T-cell (primary cell): ENCODE data around the gene TRPM3. TPM values are rescaled to one million over a fixed set of nuclear protein-coding genes. Genes with fewer than 3 reads are reported as not detected.

Source experiments
- ATAC-seq, 4 experiments: fragments of 200-7000 bp in 3 of 4; fragments of 150-1000 bp in 1 of 4; cut with Tn5 transposase; replicated peaks in 1 of 4; 1 replicate in 3 of 4; 2 replicates in 1 of 4; pipeline ENCODE4 v1.10.0; 2021; ENCODE audit warnings: moderate library complexity in 3 of 4, mild to moderate bottlenecking in 2 of 4, moderate number of reproducible peaks in 1 of 4
- CTCF ChIA-PET, 2 donors: fragments of 300-600 bp; sonication (Branson Sonifier 250); formaldehyde crosslinking; loops; one replicate each; lab custom pipeline; 2022; ENCODE audit warnings: antibody characterized with exemption in 2 of 2; lab: Charles Lee
- POLR2A ChIA-PET, 2 donors: fragments of 300-600 bp; sonication (Branson Sonifier 250); formaldehyde crosslinking; loops; one replicate each; lab custom pipeline; 2022; ENCODE audit warnings: antibody characterized with exemption in 2 of 2; lab: Charles Lee
- DNase-seq, 35 experiments: peaks; one replicate each; pipeline versions ENCODE4 v3.0.0 to v3.0.0-alpha.2; 2013 to 2023
- H3K27ac ChIP-seq: one replicate; pipeline ENCODE4 v1.5.1; 2013; ENCODE audit warnings: low read length
- H3K27me3 ChIP-seq, 2 experiments: replicated peaks in 1 of 2; 1 replicate in 1 of 2; 2 replicates in 1 of 2; pipeline versions ENCODE4 v1.6.1 to v1.7.0; 2013; ENCODE audit warnings: low read length in 1 of 2, mixed read lengths in 1 of 2; ENCODE audit not compliant: control insufficient read depth in 2 of 2, insufficient read depth in 2 of 2; ENCODE audit errors: extremely low read depth in 1 of 2
- H3K36me3 ChIP-seq, 2 donors: 1 replicate in 1 of 2; 2 replicates in 1 of 2; pipeline versions ENCODE4 v1.6.1 to v1.7.0; 2013; ENCODE audit warnings: low read length in 1 of 2; ENCODE audit not compliant: control insufficient read depth in 2 of 2, insufficient read depth in 1 of 2; ENCODE audit errors: extremely low read depth in 1 of 2
- H3K4me1 ChIP-seq, 2 experiments: 1 replicate in 1 of 2; 2 replicates in 1 of 2; pipeline versions ENCODE4 v1.6.1 to v1.7.0; 2013; ENCODE audit warnings: low read length in 2 of 2, mixed read lengths in 1 of 2; ENCODE audit not compliant: insufficient read depth in 2 of 2, control insufficient read depth in 1 of 2; ENCODE audit errors: extremely low read depth in 1 of 2
- H3K4me3 ChIP-seq, 2 donors: 1 replicate in 1 of 2; 2 replicates in 1 of 2; pipeline versions ENCODE4 v1.5.1 to v1.7.0; 2013; ENCODE audit warnings: mild to moderate bottlenecking in 2 of 2, low read length in 1 of 2, moderate library complexity in 1 of 2; ENCODE audit not compliant: control insufficient read depth in 1 of 2; ENCODE audit errors: extremely low read depth in 1 of 2
- H3K9me3 ChIP-seq: 2 replicates; pipeline ENCODE4 v1.7.0; 2013
- H3K27ac Mint-ChIP-seq, 2 donors: one replicate each; pipeline ENCODE4 v1.8.0; 2020 to 2021; ENCODE audit warnings: mild to moderate bottlenecking in 2 of 2, mixed read lengths in 2 of 2
- H3K27me3 Mint-ChIP-seq, 2 donors: one replicate each; pipeline ENCODE4 v1.8.0; 2021 to 2022; ENCODE audit warnings: mixed read lengths in 2 of 2
- H3K36me3 Mint-ChIP-seq: one replicate; pipeline ENCODE4 v1.8.0; 2021; ENCODE audit warnings: mixed read lengths
- H3K4me1 Mint-ChIP-seq, 3 donors: one replicate each; pipeline ENCODE4 v1.8.0; 2020 to 2022; ENCODE audit warnings: mixed read lengths in 3 of 3, mild to moderate bottlenecking in 1 of 3
- H3K4me3 Mint-ChIP-seq, 3 donors: one replicate each; pipeline ENCODE4 v1.8.0; 2020 to 2022; ENCODE audit warnings: mild to moderate bottlenecking in 3 of 3, mixed read lengths in 3 of 3, moderate library complexity in 3 of 3
- H3K9me3 Mint-ChIP-seq, 3 donors: one replicate each; pipeline ENCODE4 v1.8.0; 2020 to 2022; ENCODE audit warnings: mixed read lengths in 3 of 3
- WGBS: methylation state at CpG from one replicate; pipeline ENCODE4 v1.1.5; 2013; ENCODE audit warnings: missing lambda C conversion rate; ENCODE audit not compliant: insufficient coverage; 5-methylcytosine and 5-hydroxymethylcytosine counted together
- total RNA-seq, 35 experiments: library from RNA in 6 of 35; stranded (reverse) in 6 of 35; fragments of 120-200 nt in 1 of 35; gene quantifications; one replicate each; pipeline versions ENCODE4 v1.2.1 to v1.2.4 and lab custom pipeline; 2013 to 2026

Gene TRPM3
- total RNA-seq, 5 donors from 2014 or later (not counting 1 experiment from before 2014, with no cell fraction given): not detected

DNA sequence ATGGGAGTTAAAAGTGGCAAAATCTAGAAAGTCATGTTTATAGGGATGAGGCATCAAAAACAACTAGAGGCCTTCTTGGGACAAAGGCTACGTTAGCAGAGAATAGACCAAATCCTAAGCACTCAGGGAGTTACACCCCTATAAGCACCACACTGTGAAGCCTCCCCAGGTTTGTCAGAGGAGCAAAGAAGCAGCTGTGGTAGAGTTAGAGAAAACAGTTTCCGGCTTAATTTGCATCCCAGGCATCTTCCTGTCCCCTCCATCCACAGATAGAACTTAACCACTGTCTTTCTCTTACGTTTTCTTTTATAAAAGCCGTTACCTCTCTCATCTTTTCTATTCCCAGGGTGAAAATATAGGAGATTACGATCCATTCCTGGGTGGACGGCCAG, 518.4 kb downstream of the TRPM3 start:
- no peaks in the 10 kb centered on the region for H3K27me3 ChIP-seq
- peaks cover 0 to 3% of the 10 kb centered on the region in 2 experiments for H3K4me1 ChIP-seq
- Mint-ChIP-seq H3K36me3 (no peaks in the 10 kb centered on the region), H3K4me1 (peaks cover 0 to 4% (median 2%) of the 10 kb centered on the region in 3 donors), H3K27ac (no peak overlapping the region), H3K27me3 (no peaks in the 10 kb centered on the region), H3K9me3 (no peaks in the 10 kb centered on the region), H3K4me3 (no peak overlapping the region)
- ATAC-seq (no peak), DNase-seq (no peak)
- no peaks in the 10 kb centered on the region for H3K9me3 ChIP-seq
- CTCF ChIA-PET: interaction anchor here (0.5 to 2.4 kb wide), 39 partner anchors 9 to 632 kb away, joined by 3 to 54 read pairs (median 4); partner anchors contain the start of gene KLF9 (in 1 of the 2)
- POLR2A ChIA-PET: no interaction called here
- H3K27ac ChIP-seq: no peak overlapping the region
- H3K36me3 ChIP-seq: no peaks in the 10 kb centered on the region
- H3K4me3 ChIP-seq: no peak overlapping the region
- WGBS: 69% methylated on average over 3 of the region's 6 CpGs

DNA sequence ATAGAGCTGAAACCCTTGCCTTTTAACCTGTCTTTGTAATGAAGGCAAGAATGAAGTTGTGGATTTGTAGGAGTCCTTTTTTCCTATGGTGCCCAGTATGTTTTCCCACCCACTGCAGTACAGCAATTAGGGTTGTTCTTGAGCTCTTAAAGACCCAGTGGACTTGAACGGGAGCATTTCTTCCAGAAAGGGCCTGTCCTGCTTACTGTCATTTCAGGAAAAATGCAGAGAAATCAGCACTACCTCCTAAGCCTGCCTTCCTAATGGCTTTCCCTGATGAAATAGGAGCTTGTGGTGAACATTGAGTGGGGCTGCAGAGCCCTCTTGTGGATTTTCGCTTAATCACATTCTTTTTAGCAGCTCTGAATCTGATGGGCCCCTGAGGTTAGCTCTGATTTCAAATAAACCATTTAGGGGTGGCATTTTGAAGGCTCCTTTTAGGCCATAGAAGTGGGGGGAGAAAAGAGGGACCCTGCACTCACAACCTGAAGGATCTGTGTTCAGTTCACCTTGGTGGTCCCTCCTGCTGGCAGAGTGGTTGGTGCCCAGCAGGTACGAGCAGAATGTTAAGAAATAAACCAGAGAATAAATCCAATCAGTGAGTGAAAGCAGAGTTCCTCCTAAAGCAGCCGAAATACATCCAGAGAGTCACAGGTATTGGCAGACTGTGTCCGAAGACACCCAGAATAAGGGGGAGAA, 519.0 kb downstream of the TRPM3 start:
- POLR2A ChIA-PET: interaction anchor here in 1 of 2 donors (0.5 to 1.5 kb wide), 2 partner anchors 182 to 243 kb away, joined by 3 read pairs; no protein-coding TSS in a partner anchor

DNA sequence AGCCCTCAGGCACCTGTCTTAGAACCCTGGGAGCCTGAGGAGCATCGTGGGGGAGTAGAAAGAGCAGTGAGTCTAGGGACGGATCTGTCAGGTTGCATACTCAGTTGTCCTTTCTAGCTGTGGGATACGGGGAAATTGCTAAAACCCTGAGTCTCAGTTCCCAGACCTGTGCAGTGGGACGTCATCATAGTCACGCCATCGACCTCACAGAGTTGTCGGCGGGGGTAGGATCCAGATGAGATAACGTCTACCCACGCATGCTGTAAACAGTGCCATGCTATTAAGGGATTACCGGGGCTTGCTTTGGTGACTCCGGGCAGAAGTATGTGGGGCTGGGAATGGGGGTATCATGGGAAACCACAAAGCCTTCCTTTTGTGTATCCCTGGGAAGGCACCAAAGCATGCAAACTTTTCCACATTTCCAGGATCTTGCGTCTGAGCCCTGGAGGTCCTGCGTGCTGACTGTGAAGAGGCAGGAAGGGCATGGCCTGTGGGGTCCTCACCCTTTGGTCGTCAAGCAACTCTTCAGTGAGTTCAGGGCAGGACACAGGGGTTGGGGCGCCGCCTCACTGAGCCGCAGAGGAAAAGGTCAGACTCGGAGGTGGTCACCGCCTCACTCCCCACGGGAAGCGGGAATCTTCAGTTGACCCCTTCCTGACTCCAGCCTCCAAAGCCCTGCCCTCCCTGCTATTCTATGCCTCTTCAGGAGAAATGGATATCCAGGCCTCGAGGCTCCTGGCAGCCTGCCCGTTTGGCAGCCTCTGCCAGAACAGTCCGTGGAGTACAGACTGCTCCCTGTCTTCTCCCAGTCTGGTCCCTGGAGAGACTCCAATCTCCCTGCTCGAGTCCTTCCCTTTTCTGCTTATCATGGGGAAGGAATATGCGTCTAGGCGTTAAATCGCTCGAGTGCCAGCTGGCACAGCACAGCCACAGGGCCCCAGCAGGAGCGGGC, 520.1 kb downstream of the TRPM3 start:
- Mint-ChIP-seq H3K27ac (no peak overlapping the region), H3K4me3 (no peak overlapping the region), H3K27me3 (no peaks in the 10 kb centered on the region), H3K9me3 (no peaks in the 10 kb centered on the region), H3K4me1 (peaks cover 0 to 2% (median 0%) of the 10 kb centered on the region in 3 donors), H3K36me3 (no peaks in the 10 kb centered on the region)
- Histone ChIP-seq H3K27ac (no peak overlapping the region), H3K4me3 (no peak overlapping the region), H3K27me3 (no peaks in the 10 kb centered on the region), H3K9me3 (no peaks in the 10 kb centered on the region), H3K36me3 (no peaks in the 10 kb centered on the region), H3K4me1 (peaks cover 0 to 3% of the 10 kb centered on the region in 2 experiments)
- ATAC-seq: no peak
- WGBS: 85% methylated on average over 27 of the region's 31 CpGs
- POLR2A ChIA-PET: interaction anchor here (0.6 to 1.5 kb wide), 2 partner anchors 8 to 180 kb away, joined by 3 to 4 read pairs; no protein-coding TSS in a partner anchor
- CTCF ChIA-PET: interaction anchor here (0.6 to 2.6 kb wide), 15 partner anchors 8 to 302 kb away, joined by 3 to 54 read pairs (median 5); no protein-coding TSS in a partner anchor
- DNase-seq: no peak

More for the DNA sequence above, 519.0 kb downstream of the TRPM3 start:
- 50% methylated on average over 2 of the region's 5 CpGs for WGBS
- peaks cover 0 to 2% (median 0%) of the 10 kb centered on the region in 3 donors for H3K4me1 Mint-ChIP-seq
- no peak overlapping the region for H3K4me3 ChIP-seq
- no peak overlapping the region for H3K27ac Mint-ChIP-seq
- ATAC-seq: peak in 3 of 4 experiments; percentile 60 to 80 (median 78)
- no peaks in the 10 kb centered on the region for H3K27me3 Mint-ChIP-seq
- no peaks in the 10 kb centered on the region for H3K9me3 ChIP-seq
- H3K27ac ChIP-seq: no peak overlapping the region
- no peaks in the 10 kb centered on the region for H3K9me3 Mint-ChIP-seq
- H3K4me1 ChIP-seq: peaks cover 0 to 3% of the 10 kb centered on the region in 2 experiments
- peak in 30 of 35 experiments; percentile 4 to 74 (median 25) for DNase-seq
- H3K27me3 ChIP-seq: no peaks in the 10 kb centered on the region
- no peaks in the 10 kb centered on the region for H3K36me3 ChIP-seq
- H3K36me3 Mint-ChIP-seq: no peaks in the 10 kb centered on the region
- H3K4me3 Mint-ChIP-seq: no peak overlapping the region
- CTCF ChIA-PET: interaction anchor here (0.5 to 2.4 kb wide), 52 partner anchors 9 to 1642 kb away, joined by 3 to 54 read pairs (median 4); partner anchors contain the start of gene KLF9 (in 1 of the 2)

DNA sequence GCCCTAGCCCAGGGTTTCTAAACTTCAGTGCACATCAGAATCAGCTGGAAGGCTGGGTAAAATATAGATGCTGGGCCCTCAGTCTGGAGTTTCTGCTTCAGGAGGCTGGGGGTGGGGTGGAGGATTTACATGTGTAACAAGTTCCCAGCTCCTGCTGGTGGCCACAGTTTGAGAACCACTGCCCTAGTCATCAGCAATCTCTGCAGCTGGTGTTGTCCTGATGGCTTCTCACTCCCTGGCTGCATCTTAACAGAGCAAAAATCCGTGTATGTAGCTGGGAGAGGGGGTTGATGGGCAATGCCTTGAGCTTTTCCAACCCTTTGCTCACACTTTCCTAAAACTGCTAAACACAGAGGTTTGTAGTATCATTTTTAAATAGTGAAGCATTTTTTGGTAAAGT, 520.9 kb downstream of the TRPM3 start:
- H3K27me3 Mint-ChIP-seq: no peaks in the 10 kb centered on the region
- no CpG with 5 or more reads among the region's 1 CpG for whole genome bisulfite sequencing
- H3K27ac Mint-ChIP-seq: no peak overlapping the region
- Histone ChIP-seq H3K9me3 (no peaks in the 10 kb centered on the region), H3K27me3 (no peaks in the 10 kb centered on the region), H3K36me3 (no peaks in the 10 kb centered on the region), H3K27ac (no peak overlapping the region), H3K4me1 (peaks cover 0 to 3% of the 10 kb centered on the region in 2 experiments), H3K4me3 (no peak overlapping the region)
- H3K9me3 Mint-ChIP-seq: no peaks in the 10 kb centered on the region
- CTCF ChIA-PET: interaction anchor here (0.6 to 2.6 kb wide), 7 partner anchors 15 to 274 kb away, joined by 3 to 8 read pairs (median 4); no protein-coding TSS in a partner anchor
- POLR2A ChIA-PET: interaction anchor here in 1 of 2 donors (0.6 kb wide), 1 partner anchor 1078 kb away, joined by 3 read pairs; no protein-coding TSS in a partner anchor
- ATAC-seq: no peak
- H3K4me3 Mint-ChIP-seq: no peak overlapping the region
- DNase-seq: no peak
- H3K36me3 Mint-ChIP-seq: no peaks in the 10 kb centered on the region
- peaks cover 0 to 2% (median 0%) of the 10 kb centered on the region in 3 donors for H3K4me1 Mint-ChIP-seq

DNA sequence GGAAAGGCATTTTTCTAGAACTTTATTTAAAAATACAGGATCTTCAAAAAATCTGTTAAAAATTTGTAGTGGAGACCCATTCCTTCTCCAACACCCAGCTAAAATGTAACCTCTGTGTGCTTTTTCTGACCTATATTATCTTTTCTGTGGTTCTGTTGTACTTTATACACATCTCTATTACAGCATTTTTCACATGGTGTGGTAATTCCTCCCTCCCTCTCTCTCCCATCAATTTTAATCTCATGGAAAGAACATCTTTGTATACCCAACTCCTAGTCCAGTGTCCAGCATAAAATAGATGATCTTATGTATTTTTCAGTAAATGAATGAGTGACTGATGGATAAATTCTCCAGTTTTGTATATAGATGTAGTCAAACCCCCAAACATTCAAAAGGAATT, 523.5 kb downstream of the TRPM3 start:
- Mint-ChIP-seq H3K27ac (no peak overlapping the region), H3K4me1 (peaks cover 0 to 2% (median 0%) of the 10 kb centered on the region in 3 donors), H3K27me3 (no peaks in the 10 kb centered on the region), H3K4me3 (no peak overlapping the region), H3K36me3 (no peaks in the 10 kb centered on the region), H3K9me3 (no peaks in the 10 kb centered on the region)
- Histone ChIP-seq H3K9me3 (no peaks in the 10 kb centered on the region), H3K27ac (no peak overlapping the region), H3K4me3 (no peak overlapping the region), H3K36me3 (no peaks in the 10 kb centered on the region), H3K4me1 (peaks cover 0 to 3% of the 10 kb centered on the region in 2 experiments), H3K27me3 (no peaks in the 10 kb centered on the region)
- ATAC-seq (no peak), DNase-seq (no peak)
- ChIA-PET CTCF (no interaction called here), POLR2A (interaction anchor here in 1 of 2 donors (1.1 kb wide), 1 partner anchor 228 kb away, joined by 5 read pairs; no protein-coding TSS in a partner anchor)

DNA sequence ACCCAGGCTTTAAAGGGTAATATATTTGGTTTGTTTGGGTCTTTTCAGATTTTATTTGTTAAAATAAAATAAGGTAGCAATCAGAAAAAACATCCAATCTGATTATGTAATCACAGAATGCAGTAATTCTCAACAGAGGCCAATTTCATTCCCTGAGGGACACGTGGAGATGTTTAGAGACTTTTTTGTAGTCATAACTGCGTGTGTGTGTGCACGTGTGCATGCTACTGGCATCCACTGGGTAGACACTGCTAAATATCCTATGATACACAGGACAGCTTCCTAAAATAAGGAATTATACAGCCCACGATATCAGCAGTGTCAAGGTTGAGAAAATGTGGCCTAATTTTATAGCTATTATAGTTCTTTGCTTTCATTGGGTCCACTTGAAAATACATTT, 526.2 kb downstream of the TRPM3 start:
- DNase-seq (no peak), ATAC-seq (no peak)
- Histone ChIP-seq H3K27me3 (no peaks in the 10 kb centered on the region), H3K4me1 (no peaks in the 10 kb centered on the region), H3K4me3 (no peak overlapping the region), H3K27ac (no peak overlapping the region), H3K36me3 (no peaks in the 10 kb centered on the region), H3K9me3 (no peaks in the 10 kb centered on the region)
- Mint-ChIP-seq H3K36me3 (no peaks in the 10 kb centered on the region), H3K9me3 (no peaks in the 10 kb centered on the region), H3K4me3 (no peak overlapping the region), H3K27me3 (no peaks in the 10 kb centered on the region), H3K4me1 (no peaks in the 10 kb centered on the region), H3K27ac (no peak overlapping the region)
- ChIA-PET CTCF (interaction anchor here in 1 of 2 donors (0.9 kb wide), 1 partner anchor 33 kb away, joined by 3 read pairs; no protein-coding TSS in a partner anchor), POLR2A (interaction anchor here in 1 of 2 donors (0.9 kb wide), 1 partner anchor 33 kb away, joined by 4 read pairs; no protein-coding TSS in a partner anchor)
- WGBS: no CpG with 5 or more reads among the region's 4 CpGs
